GM12878 (cell line): ENCODE measurements around the gene PI3. TPM values are rescaled to one million over a fixed set of nuclear protein-coding genes. Genes with fewer than 3 reads are reported as not detected.

ENCODE experiments used
- ATAC-seq: fragments of 200-7000 bp; cut with Tn5 transposase; 3 replicates; pipeline ENCODE4 v1.9.1; 2020; ENCODE audit warnings: mild to moderate bottlenecking, moderate library complexity
- BruUV-seq: library from RNA; stranded (reverse); fragments of 400-500 nt; replicated peaks from 2 replicates; lab custom pipeline; 2021; lab: Mats Ljungman, UMichigan
- CTCF ChIA-PET: fragments of 300-600 bp; sonication (Branson Sonifier 250); formaldehyde crosslinking; extraction: SDS; loops from one replicate; lab custom pipeline; 2021; ENCODE audit warnings: inconsistent platforms; lab: Yijun Ruan, JAX
- POLR2A ChIA-PET: fragments of 350-600 bp; formaldehyde crosslinking; extraction: SDS; loops from one replicate; lab custom pipeline; 2021; ENCODE audit warnings: inconsistent platforms; lab: Charles Lee
- RAD21 ChIA-PET: fragments of 300-600 bp; sonication (Branson Sonifier 250); formaldehyde crosslinking; loops from one replicate; lab custom pipeline; 2023; ENCODE audit warnings: antibody characterized with exemption; ENCODE audit not compliant: unreplicated experiment; lab: Charles Lee
- SMC1A ChIA-PET: fragments of 300-600 bp; sonication (Branson Sonifier 250); formaldehyde crosslinking; loops from one replicate; lab custom pipeline; 2023; ENCODE audit not compliant: unreplicated experiment, uncharacterized antibody; lab: Charles Lee
- DNase-seq: peaks from one replicate; pipeline ENCODE4 v3.0.0-alpha.2; 2011; ENCODE audit warnings: low read depth, low spot score
- FAIRE-seq: peaks from 3 replicates; lab custom pipeline; 2011; peaks lifted over from hg19 to GRCh38; lab: Jason Lieb, UNC
- H2AFZ ChIP-seq: 2 replicates; pipeline ENCODE4 v1.6.0; 2011; ENCODE audit warnings: low read depth, low read length, control low read depth; ENCODE audit not compliant: control insufficient read depth
- H3K27ac ChIP-seq: 2 replicates; pipeline ENCODE4 v1.5.1; 2011; ENCODE audit warnings: control low read depth; ENCODE audit not compliant: control insufficient read depth, insufficient read depth
- H3K27me3 ChIP-seq, 2 experiments: replicated peaks in 1 of 2; 2 replicates each; pipeline versions ENCODE4 v1.6.0 to v1.6.1; 2011; ENCODE audit warnings: low read length in 1 of 2; ENCODE audit not compliant: control insufficient read depth in 2 of 2, insufficient read depth in 2 of 2
- H3K36me3 ChIP-seq, 2 experiments: 2 replicates each; pipeline ENCODE4 v1.5.1; 2011; ENCODE audit warnings: low read length in 1 of 2; ENCODE audit not compliant: control insufficient read depth in 2 of 2, insufficient read depth in 2 of 2
- H3K4me1 ChIP-seq: 2 replicates; pipeline ENCODE4 v1.6.1; 2011; ENCODE audit warnings: mild to moderate bottlenecking, low read length, moderate library complexity, mixed read lengths; ENCODE audit not compliant: control insufficient read depth, insufficient read depth
- H3K4me2 ChIP-seq: 2 replicates; pipeline ENCODE4 v1.6.0; 2011; ENCODE audit warnings: control low read depth; ENCODE audit not compliant: control insufficient read depth, insufficient read depth
- H3K4me3 ChIP-seq: fragments of 200-600 bp; sonication (generic); 2 replicates; pipeline ENCODE4 v1.5.1; 2016
- H3K79me2 ChIP-seq: 2 replicates; pipeline ENCODE4 v1.6.0; 2011; ENCODE audit warnings: low read length; ENCODE audit not compliant: control insufficient read depth, insufficient read depth
- H3K9ac ChIP-seq: 2 replicates; pipeline ENCODE4 v1.8.0; 2011; ENCODE audit warnings: low read length, control low read depth, mixed read lengths; ENCODE audit not compliant: control insufficient read depth, insufficient read depth
- H3K9me3 ChIP-seq: replicated peaks from 3 replicates; pipeline ENCODE4 v1.5.1; 2011; ENCODE audit warnings: mild to moderate bottlenecking, low read length; ENCODE audit not compliant: control insufficient read depth, insufficient read depth
- H4K20me1 ChIP-seq: 2 replicates; pipeline ENCODE4 v1.6.0; 2011; ENCODE audit not compliant: control insufficient read depth, insufficient read depth
- BCL3 ChIP-seq: IDR thresholded peaks from 2 replicates; pipeline ENCODE4 v1.6.1; 2011; ENCODE audit warnings: borderline replicate concordance, low read depth, mild to moderate bottlenecking, moderate library complexity, low read length; ENCODE audit not compliant: insufficient read depth, poor library complexity, severe bottlenecking
- CHD1 ChIP-seq: IDR thresholded peaks from 2 replicates; pipeline ENCODE4 v1.6.1; 2012; ENCODE audit warnings: low read depth, low read length, improper control_type of control experiment
- E4F1 ChIP-seq: fragments of 450-650 bp; IDR thresholded peaks from 2 replicates; pipeline ENCODE4 v1.6.1; 2018; ENCODE audit warnings: borderline replicate concordance, mild to moderate bottlenecking; ENCODE audit not compliant: partially characterized antibody
- WGBS: methylation state at CpG from one replicate; pipeline ENCODE4 v1.1.6; 2016; ENCODE audit warnings: low lambda C conversion rate; ENCODE audit not compliant: insufficient replicate concordance, insufficient coverage; ENCODE audit errors: missing lambda C conversion rate; 5-methylcytosine and 5-hydroxymethylcytosine counted together
- in situ Hi-C: fragments of 300-500 bp; cut with MboI; formaldehyde crosslinking; loops from 9 replicates; pipeline ENCODE4 v1.14.3; 2018; ENCODE audit warnings: mixed read lengths
- intact Hi-C: fragments of 100-400 bp; cut with micrococcal nuclease; formaldehyde crosslinking; loops from one replicate; pipeline ENCODE4 v1.14.2; 2022; ENCODE audit not compliant: unreplicated experiment
- polyA plus RNA-seq, 11 experiments: library from polyadenylated mRNA; depleted of rRNA in 4 of 11; unstranded in 6 of 11; stranded (reverse) in 5 of 11; fragments of >200 nt; fragmentation: Nextera tagmentation in 4 of 11; fragmentation: Illumina TruSeq in 1 of 11; extraction: Ambion mirVana in 4 of 11; extraction: Trizol in 1 of 11; gene quantifications; 1 replicate in 1 of 11; 2 replicates in 10 of 11; pipeline versions ENCODE4 v1.2.1 to v1.2.3, GENCODE V29; 2011 to 2016; ENCODE audit warnings: inconsistent platforms in 2 of 11, missing spikeins in 2 of 11, low read depth in 1 of 11
- total RNA-seq, 4 experiments: library from RNA; depleted of rRNA in 3 of 4; stranded (reverse); fragments of >200 nt in 3 of 4; fragmentation: Illumina TruSeq in 1 of 4; extraction: Trizol in 1 of 4; gene quantifications; 2 replicates each; pipeline versions ENCODE4 v1.2.1 to v1.2.3, GENCODE V29; 2013 to 2021

The PI3 gene
- total and polyA plus RNA-seq, 10 of the 15 experiments (the other 5 are each of a cell fraction or from before 2014, with no cell fraction given), result not detected

- Histone ChIP-seq H3K27ac (no peak overlapping the region), H4K20me1 (no peaks in the 10 kb centered on the region), H3K4me1 (no peaks in the 10 kb centered on the region), H3K27me3 (peaks cover 1 to 5% of the 10 kb centered on the region in 2 experiments; a peak in 3 of 4 replicates), H3K9ac (no peak overlapping the region), H3K4me3 (no peak overlapping the region), H2AFZ (no peak overlapping the region), H3K9me3 (no peaks in the 10 kb centered on the region; the same call in 2 of the 3 replicates), H3K79me2 (no peaks in the 10 kb centered on the region), H3K4me2 (no peak overlapping the region), H3K36me3 (no peaks in the 10 kb centered on the region)
- FAIRE-seq (no peak), ATAC-seq (no peak), DNase-seq (no peak)
- ChIA-PET CTCF (interaction anchor here (1.2 to 3.3 kb wide), 2 partner anchors 28 to 96 kb away, joined by 3 to 9 read pairs; no protein-coding TSS in a partner anchor), RAD21 (interaction anchor here (1.1 kb wide), 1 partner anchor 154 kb away, joined by 3 read pairs; no protein-coding TSS in a partner anchor), SMC1A (no interaction called here), POLR2A (no interaction called here)
- no TSS peak for BruUV-seq
- 1% methylated on average over 4 of the region's 4 CpGs for WGBS
- in situ Hi-C loops (no loop called here), intact Hi-C loops (no loop called here)
- TF ChIP-seq E4F1 (no peak), BCL3 (no peak), CHD1 (no peak)
Observed at GRCh38 chr20:45140836-45141235, 33.9 kb upstream of the PI3 start.
